ENCODE results near the gene DICER1.

GRCh38 chr14:95063391-95063790, 93.9 kb downstream of the DICER1 start:
- TF ChIP-seq CTCF (IDR thresholded peaks at IDR 0.05) (no peak), POLR2A (IDR thresholded peaks at IDR 0.05) (no peak)

Measured in adrenal gland (tissue), 5 donors.